GM06990 (cell line): ENCODE results near the gene MRPL4.

ENCODE experiments used
- DNase-seq: peaks from one replicate; pipeline ENCODE4 v3.0.0-alpha.2; 2011; ENCODE audit not compliant: insufficient read length; ENCODE audit errors: extremely low read depth
- H3K27me3 ChIP-seq: replicated peaks from 2 replicates; pipeline ENCODE4 v1.6.0; 2011; ENCODE audit warnings: low read length; ENCODE audit not compliant: control insufficient read depth, insufficient read depth
- H3K36me3 ChIP-seq: 2 replicates; pipeline ENCODE4 v1.5.1; 2011; ENCODE audit warnings: low read length; ENCODE audit not compliant: control insufficient read depth, insufficient read depth
- H3K4me3 ChIP-seq: replicated peaks from 2 replicates; pipeline ENCODE4 v1.5.1; 2011; ENCODE audit warnings: low read depth, mild to moderate bottlenecking, control low read depth, low read length
- TF ChIP-seq, protein P1 (sequence below): IDR thresholded peaks from 2 replicates; pipeline ENCODE4 v1.5.1; 2011; ENCODE audit warnings: low read length, control low read depth, mild to moderate bottlenecking, inconsistent platforms; ENCODE audit not compliant: insufficient read depth, poor library complexity, severe bottlenecking

MRPL4 gene

DNA sequence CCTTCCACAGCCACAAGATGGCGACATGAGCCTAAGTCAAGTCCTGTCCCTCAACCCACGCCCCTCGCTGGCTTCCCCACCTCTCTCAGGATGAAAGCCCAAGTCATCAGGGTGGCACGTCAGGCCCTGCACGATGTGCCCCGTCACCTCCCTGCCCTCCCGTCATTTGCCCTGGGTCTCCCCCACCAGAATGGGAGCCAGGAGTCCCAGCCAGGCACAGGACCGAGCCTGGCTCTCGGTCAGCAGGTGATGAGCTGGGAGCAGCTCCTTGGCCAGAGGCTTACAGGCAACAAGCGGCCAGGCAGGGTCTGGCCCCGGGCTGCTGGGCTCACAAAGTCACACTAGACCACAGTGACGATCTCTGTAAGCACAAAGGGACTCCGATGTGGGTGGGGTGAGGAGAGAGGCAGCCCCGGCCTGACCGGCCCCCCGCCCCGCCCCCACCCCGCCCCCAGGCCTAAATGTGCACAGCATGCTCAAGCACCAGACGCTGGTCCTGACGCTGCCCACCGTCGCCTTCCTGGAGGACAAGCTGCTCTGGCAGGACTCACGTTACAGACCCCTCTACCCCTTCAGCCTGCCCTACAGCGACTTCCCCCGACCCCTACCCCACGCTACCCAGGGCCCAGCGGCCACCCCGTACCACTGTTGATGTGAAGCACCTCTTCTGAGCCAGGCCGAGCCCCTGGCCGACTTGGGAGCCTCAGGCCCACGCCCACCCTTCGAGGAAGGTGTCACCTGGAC lies 7.3 kb downstream of the MRPL4 start:
- H3K36me3 ChIP-seq: peaks cover 31% of the 10 kb centered on the region
- peak; percentile 70 for DNase-seq
- no peak overlapping the region for H3K4me3 ChIP-seq
- TF ChIP-seq, protein P1, sequence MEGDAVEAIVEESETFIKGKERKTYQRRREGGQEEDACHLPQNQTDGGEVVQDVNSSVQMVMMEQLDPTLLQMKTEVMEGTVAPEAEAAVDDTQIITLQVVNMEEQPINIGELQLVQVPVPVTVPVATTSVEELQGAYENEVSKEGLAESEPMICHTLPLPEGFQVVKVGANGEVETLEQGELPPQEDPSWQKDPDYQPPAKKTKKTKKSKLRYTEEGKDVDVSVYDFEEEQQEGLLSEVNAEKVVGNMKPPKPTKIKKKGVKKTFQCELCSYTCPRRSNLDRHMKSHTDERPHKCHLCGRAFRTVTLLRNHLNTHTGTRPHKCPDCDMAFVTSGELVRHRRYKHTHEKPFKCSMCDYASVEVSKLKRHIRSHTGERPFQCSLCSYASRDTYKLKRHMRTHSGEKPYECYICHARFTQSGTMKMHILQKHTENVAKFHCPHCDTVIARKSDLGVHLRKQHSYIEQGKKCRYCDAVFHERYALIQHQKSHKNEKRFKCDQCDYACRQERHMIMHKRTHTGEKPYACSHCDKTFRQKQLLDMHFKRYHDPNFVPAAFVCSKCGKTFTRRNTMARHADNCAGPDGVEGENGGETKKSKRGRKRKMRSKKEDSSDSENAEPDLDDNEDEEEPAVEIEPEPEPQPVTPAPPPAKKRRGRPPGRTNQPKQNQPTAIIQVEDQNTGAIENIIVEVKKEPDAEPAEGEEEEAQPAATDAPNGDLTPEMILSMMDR: peak; percentile 80
- no peaks in the 10 kb centered on the region for H3K27me3 ChIP-seq

GRCh38 chr19:10260141-10260584 lies 8.1 kb downstream of the MRPL4 start:
- Histone ChIP-seq H3K36me3 (peaks cover 26% of the 10 kb centered on the region), H3K27me3 (no peaks in the 10 kb centered on the region), H3K4me3 (no peak overlapping the region)
- no peak for DNase-seq
- TF ChIP-seq, protein P1: no peak

GRCh38 chr19:10262771-10263170 lies 10.8 kb downstream of the MRPL4 start:
- Histone ChIP-seq H3K36me3 (peaks cover 10% of the 10 kb centered on the region), H3K27me3 (no peaks in the 10 kb centered on the region), H3K4me3 (no peak overlapping the region)
- TF ChIP-seq, protein P1: no peak
- DNase-seq: no peak

DNA sequence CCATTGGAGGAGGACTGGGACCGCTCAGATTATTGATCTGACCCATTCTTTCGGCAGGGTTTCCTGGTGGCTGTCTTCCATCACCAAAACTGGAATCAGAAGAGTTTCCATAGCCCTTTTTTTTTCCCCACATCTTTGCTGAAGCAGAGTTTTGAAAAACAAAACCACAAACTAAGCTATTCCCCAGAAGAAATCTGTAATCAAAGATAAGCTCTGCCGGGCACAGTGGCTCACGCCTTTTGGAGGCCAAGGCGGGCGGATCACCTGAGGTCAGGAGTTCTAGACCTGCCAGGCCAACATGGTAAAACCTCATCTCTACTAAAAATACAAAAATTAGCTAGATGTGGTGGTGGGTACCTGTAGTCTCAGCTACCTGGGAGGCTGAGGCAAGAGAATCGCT lies 14.7 kb downstream of the MRPL4 start:
- DNase-seq: no peak
- Histone ChIP-seq H3K4me3 (no peak overlapping the region), H3K27me3 (no peaks in the 10 kb centered on the region), H3K36me3 (no peaks in the 10 kb centered on the region; the same call in 1 of the 2 replicates)
- TF ChIP-seq, protein P1: no peak

- TF ChIP-seq, protein P1: no peak
- no peak for DNase-seq
- H3K27me3 ChIP-seq: no peaks in the 10 kb centered on the region
- H3K36me3 ChIP-seq: peaks cover 4% of the 10 kb centered on the region
- H3K4me3 ChIP-seq: no peak overlapping the region
These were observed 16.1 kb downstream of the MRPL4 start for GRCh38 chr19:10268071-10268470.
